ENCODE data around the gene INF2.

Gene INF2

GRCh38 chr14:104688505-104689108, 811 bp upstream of the INF2 start:
- FAIRE-seq (no peak), DNase-seq (ENCODE audit: low spot score) (no peak)

GRCh38 chr14:104689881-104690711, 678 bp downstream of the INF2 start:
- DNase-seq (ENCODE audit: low spot score) (no peak), FAIRE-seq (no peak)

- FAIRE-seq (no peak), DNase-seq (ENCODE audit: low spot score) (no peak)
Measured at GRCh38 chr14:104690861-104691455, 1.5 kb downstream of the INF2 start.

- no peak for DNase-seq (ENCODE audit: low spot score)
- no peak for FAIRE-seq
Measured at GRCh38 chr14:104691546-104692260, 2.3 kb downstream of the INF2 start.

- DNase-seq (ENCODE audit: low spot score) (no peak), FAIRE-seq (no peak)
Measured at GRCh38 chr14:104692261-104692938, 3.0 kb downstream of the INF2 start.

- FAIRE-seq (no peak), DNase-seq (ENCODE audit: low spot score) (no peak)
Measured at GRCh38 chr14:104692939-104693315, 3.5 kb downstream of the INF2 start.

GRCh38 chr14:104693482-104694431, 4.3 kb downstream of the INF2 start:
- no peak for FAIRE-seq
- DNase-seq (ENCODE audit: low spot score): no peak

GRCh38 chr14:104694475-104694950, 5.1 kb downstream of the INF2 start:
- FAIRE-seq: no peak
- peak; percentile 56 for DNase-seq (ENCODE audit: low spot score)

GRCh38 chr14:104694991-104695659, 5.7 kb downstream of the INF2 start:
- DNase-seq (ENCODE audit: low spot score) (peak; percentile 84), FAIRE-seq (peak; percentile 77)

- no peak for FAIRE-seq
- DNase-seq (ENCODE audit: low spot score): no peak
Measured at GRCh38 chr14:104695660-104696000, 6.2 kb downstream of the INF2 start.

- DNase-seq (ENCODE audit: low spot score): no peak
- FAIRE-seq: no peak
Measured at GRCh38 chr14:104696671-104697316, 7.4 kb downstream of the INF2 start.

- DNase-seq (ENCODE audit: low spot score) (no peak), FAIRE-seq (no peak)
Measured at GRCh38 chr14:104697317-104697703, 7.9 kb downstream of the INF2 start.

GRCh38 chr14:104697892-104698583, 8.6 kb downstream of the INF2 start:
- FAIRE-seq (no peak), DNase-seq (ENCODE audit: low spot score) (no peak)

GRCh38 chr14:104698688-104699425, 9.4 kb downstream of the INF2 start:
- FAIRE-seq (no peak), DNase-seq (ENCODE audit: low spot score) (no peak)

GRCh38 chr14:104699426-104699748, 10.0 kb downstream of the INF2 start:
- no peak for FAIRE-seq
- no peak for DNase-seq (ENCODE audit: low spot score)

GRCh38 chr14:104700225-104700651, 10.8 kb downstream of the INF2 start:
- FAIRE-seq (no peak), DNase-seq (ENCODE audit: low spot score) (no peak)

- DNase-seq (ENCODE audit: low spot score) (no peak), FAIRE-seq (no peak)
Measured at GRCh38 chr14:104700747-104701217, 11.4 kb downstream of the INF2 start.

Data from RCC 7860 (cell line).